Tongue (tissue), 2 donors: ENCODE data around the gene FAIM2. TPM values are rescaled to one million over a fixed set of nuclear protein-coding genes. Genes with fewer than 3 reads are reported as not detected.
A peak's percentile ranks its signal among the peaks of the same experiment; 100 is the strongest.

Source experiments
- DNase-seq: peaks from one replicate; pipeline ENCODE4 v3.0.0-alpha.2; 2015
- total RNA-seq: library from RNA; depleted of rRNA; stranded (reverse); fragments of >200 nt; gene quantifications from one replicate; pipeline ENCODE4 v1.2.3, GENCODE V29; 2014

The FAIM2 gene
- total RNA-seq, 1 donor from 2014 or later: 7.8 TPM

GRCh38 chr12:49878021-49878420 lies 25.7 kb downstream of the FAIM2 start:
- no peak for DNase-seq

- DNase-seq: no peak
These were observed 26.6 kb downstream of the FAIM2 start for GRCh38 chr12:49877066-49877465.

- DNase-seq: no peak
These were observed 27.6 kb downstream of the FAIM2 start for GRCh38 chr12:49876070-49876469.

- DNase-seq: no peak
These were observed 28.5 kb downstream of the FAIM2 start for GRCh38 chr12:49875115-49875720.

GRCh38 chr12:49874142-49874897 lies 29.4 kb downstream of the FAIM2 start:
- DNase-seq: no peak

GRCh38 chr12:49873361-49873934 lies 30.3 kb downstream of the FAIM2 start:
- DNase-seq: no peak

GRCh38 chr12:49872781-49873181 lies 30.9 kb downstream of the FAIM2 start:
- no peak for DNase-seq

- DNase-seq: no peak
These were observed 31.3 kb downstream of the FAIM2 start for GRCh38 chr12:49872381-49872780.

- DNase-seq: peak; percentile 67
These were observed 31.9 kb downstream of the FAIM2 start for GRCh38 chr12:49871811-49872251.

GRCh38 chr12:49871263-49871561 lies 32.5 kb downstream of the FAIM2 start:
- DNase-seq: no peak

DNA sequence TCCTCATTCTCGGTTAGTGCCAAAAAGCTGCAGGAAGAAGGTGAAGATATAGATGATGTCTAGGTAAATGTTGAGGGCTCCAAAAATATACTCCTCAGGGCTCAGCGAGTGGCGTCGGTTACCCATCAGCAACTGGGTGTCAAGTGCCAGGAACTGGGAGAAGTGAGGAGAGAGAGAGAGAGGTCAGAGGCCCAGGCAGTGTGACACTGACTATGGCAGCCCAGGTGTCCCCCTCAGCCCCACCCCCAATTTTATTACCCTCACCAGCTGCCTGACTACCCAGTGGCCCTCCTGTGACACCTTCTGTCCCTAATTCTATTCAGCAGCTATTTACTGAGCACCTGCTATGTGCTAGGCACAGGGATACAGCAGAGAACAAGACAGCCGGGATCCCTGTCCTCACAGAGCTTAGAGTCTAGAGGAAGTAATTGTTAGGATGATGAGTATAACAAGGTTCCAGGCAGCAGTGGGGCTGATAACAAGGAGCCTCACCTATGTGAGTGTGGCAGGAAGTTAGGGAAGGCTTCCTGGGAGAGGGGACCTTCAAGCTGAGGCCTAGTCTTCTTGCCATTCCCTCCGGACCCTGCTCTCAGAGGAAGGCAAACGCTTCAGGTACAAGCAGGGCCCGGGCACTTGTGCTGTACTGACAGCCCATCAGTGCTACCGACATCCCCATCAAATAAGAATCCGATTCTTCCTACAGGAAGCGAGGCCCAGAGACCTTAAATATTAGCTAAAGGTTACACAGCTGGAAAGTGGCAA lies 33.0 kb downstream of the FAIM2 start:
- DNase-seq: no peak

DNA sequence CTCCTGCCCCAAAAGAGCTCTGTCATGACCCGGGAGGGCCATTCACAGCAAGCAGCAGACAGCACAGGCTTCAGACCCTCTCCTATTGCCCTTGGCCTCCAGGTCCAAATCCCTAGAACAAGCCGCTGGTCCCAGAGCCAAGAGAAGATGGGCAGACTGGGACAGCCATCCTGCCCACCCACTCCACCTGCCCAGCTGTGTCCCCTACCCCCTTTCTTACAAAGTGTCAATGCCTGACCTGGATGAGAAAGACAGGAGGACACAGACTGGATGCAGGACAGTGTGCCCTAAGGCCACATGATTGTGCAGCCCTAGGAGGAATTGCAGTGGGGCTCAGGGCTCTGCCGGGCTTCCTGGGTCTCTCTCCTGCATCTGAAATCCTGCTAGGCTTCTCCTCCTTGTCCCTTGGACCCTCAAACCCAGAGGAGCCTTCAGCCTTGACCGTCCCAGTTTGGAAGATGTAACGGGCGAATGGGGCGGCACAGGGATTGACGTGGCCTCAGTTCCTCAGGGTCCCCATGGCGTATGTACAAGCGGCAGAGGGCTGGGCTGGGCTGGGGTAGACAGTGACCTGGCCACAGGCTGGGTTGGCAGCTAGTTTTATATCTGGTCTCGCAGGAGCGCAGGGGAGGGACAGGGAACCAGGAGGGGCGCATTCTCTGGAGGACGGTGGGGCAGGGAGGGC lies 33.7 kb downstream of the FAIM2 start:
- no peak for DNase-seq

DNA sequence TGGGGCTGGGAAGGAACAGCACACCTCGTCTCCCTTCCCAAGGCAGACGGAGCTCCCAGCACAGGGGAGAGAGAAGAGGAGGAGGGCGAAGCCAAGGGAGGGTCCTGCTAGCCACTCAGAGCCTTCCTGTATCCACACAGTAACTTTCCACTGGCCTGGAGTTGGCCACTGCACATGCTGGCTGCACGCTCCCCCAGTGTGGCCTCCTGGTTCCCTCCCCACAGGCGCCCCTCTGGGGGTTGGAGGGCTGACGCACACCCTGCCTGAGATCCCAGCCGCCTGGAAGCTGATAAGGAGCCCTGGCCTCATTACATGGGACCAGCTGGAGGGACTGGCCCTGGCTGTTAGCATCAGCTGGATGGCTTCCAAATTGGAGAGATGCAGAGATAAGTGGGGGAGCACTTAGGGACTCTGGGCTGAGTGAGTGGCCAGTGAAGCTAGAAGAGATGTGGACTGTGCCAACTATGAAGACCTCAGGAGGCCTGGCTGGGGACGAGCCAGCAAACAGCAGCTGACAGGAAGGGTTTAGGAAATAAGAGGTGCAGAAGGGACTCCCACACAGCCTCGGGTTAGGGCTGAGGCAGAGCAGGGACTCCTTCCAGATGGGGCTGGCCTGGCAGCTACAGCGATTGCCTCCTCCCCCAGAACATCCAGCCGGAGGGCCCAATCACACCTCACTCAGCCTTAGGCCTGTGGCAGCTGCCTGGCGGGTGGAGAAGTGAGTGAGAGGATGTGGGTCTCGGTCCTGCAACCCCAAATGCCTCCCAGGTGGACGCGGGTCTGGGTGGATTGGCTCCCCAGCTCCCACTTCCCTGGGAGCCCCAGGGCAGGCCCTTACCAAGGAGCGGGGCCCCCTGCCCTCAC lies 34.5 kb downstream of the FAIM2 start:
- peak; percentile 97 for DNase-seq

- DNase-seq: no peak
These were observed 35.3 kb downstream of the FAIM2 start for GRCh38 chr12:49868449-49868848.

DNA sequence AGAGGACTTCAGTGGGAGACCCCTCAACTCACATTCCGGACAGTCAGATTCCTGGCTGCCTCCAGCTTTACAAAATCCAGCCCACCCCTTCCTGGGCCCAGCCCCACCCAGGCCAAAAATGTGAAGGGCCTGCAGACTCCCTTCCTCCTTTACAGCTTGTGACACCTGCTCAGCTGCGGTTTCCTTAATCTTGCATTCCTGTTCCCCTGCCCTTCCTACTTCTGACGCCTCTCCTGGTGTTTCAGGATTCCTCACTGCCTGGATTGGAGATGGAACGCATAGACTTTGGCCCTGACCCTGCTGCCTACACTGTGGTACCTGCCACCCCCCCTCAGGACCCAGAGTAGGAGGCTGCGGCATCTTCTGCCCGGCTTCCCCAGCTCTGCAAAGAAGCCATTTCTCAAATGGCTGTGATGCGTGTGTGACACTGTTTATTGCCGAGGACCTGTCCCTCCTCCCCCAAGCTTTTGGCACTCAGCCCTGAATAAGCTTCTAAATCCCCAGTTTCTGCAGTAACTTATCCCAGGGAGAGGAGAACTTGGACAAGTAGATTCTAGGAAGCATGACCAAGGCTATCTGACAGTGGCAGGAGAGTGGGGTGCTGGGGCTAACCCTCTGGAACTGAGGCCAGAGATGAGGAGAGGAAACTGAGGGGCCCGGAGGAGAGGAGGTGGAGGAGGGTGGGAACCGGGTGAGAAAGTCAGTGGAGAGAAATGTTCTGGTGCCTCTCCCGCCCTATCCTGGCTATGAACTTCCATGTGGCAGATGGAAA lies 35.9 kb downstream of the FAIM2 start:
- DNase-seq: peak; percentile 45

- DNase-seq: peak; percentile 90
These were observed 36.7 kb downstream of the FAIM2 start for GRCh38 chr12:49866859-49867569.

GRCh38 chr12:49865782-49866135 lies 37.9 kb downstream of the FAIM2 start:
- DNase-seq: no peak

DNA sequence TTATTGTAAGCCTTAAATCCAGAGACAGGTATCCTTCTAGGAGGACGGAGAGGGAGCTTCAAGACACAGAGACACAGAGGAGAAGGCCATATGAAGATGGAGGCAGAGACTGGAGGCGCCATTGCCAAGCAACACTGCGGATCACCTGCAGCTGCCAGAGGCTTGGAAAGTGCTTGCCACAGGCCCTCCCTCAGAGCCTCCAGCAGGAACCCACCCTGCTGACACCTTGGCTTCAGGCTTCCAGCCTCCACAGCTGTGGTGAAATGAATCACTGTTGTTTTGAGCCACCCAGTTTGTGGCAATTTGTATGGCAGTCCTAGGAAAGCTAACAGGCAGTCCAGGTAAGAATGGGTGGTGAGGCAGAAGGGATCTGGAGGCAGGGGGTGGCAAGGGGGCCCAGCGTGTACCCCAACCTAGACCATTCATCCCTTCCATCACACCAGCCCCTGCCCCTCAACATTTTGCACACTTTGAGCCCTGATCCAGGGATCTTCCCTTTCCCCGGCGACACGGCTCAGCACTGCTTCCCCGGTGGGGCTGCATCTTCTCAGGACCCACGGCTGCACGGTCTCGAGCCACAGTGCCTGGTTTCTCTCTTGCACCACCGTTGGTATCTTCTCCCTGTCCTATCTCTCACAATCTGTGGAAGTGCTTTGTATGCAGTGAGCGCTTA lies 38.5 kb downstream of the FAIM2 start:
- DNase-seq: no peak

GRCh38 chr12:49864798-49865090 lies 39.0 kb downstream of the FAIM2 start:
- no peak for DNase-seq
